ENCODE measurements around the gene SMARCB1. TPM values are rescaled to one million over a fixed set of nuclear protein-coding genes. Genes with fewer than 3 reads are reported as not detected.

SMARCB1 gene
- polyA plus RNA-seq, 1 donor (not counting 4 experiments of a cell fraction or from before 2014, with no cell fraction given) = 95.2 TPM

- Histone ChIP-seq H3K9me3 (ENCODE audit: control insufficient read depth, low read depth, low read length) (no peaks in the 10 kb centered on the region), H3K36me3 (ENCODE audit: control insufficient read depth in 2 of 2, extremely low read depth in 1 of 2, insufficient read depth in 2 of 2, low read length in 2 of 2) (no peaks in the 10 kb centered on the region), H2AFZ (ENCODE audit: control insufficient read depth, low read length) (no peak overlapping the region), H3K4me3 (ENCODE audit: control insufficient read depth in 2 of 3, extremely low read depth in 1 of 3, insufficient read depth in 2 of 3, low read depth in 1 of 3, low read length in 3 of 3) (no peak overlapping the region), H3K9ac (ENCODE audit: control insufficient read depth, extremely low read depth, insufficient read depth, low read length) (no peak overlapping the region), H3K4me2 (ENCODE audit: control insufficient read depth, extremely low read depth, insufficient read depth, low read depth, low read length) (no peak overlapping the region), H3K27me3 (ENCODE audit: control insufficient read depth, extremely low read depth, insufficient read depth, low read length) (no peaks in the 10 kb centered on the region), H3K4me1 (ENCODE audit: control insufficient read depth, extremely low read depth, insufficient read depth, low read length) (peaks cover 27% of the 10 kb centered on the region), H3K27ac (ENCODE audit: control insufficient read depth, insufficient read depth, low read length) (no peak overlapping the region), H3K9me1 (ENCODE audit: control insufficient read depth, extremely low read depth, insufficient read depth, low read length) (no peaks in the 10 kb centered on the region), H3K79me2 (ENCODE audit: control insufficient read depth, insufficient read depth, low read length) (peaks cover 12% of the 10 kb centered on the region), H4K20me1 (ENCODE audit: control insufficient read depth, extremely low read depth, insufficient read depth, low read length) (peaks cover 7% of the 10 kb centered on the region)
- DNase-seq (ENCODE audit: low read depth, low spot score) (no peak), FAIRE-seq (no peak)
- dilution Hi-C loops (cut with MboI; ENCODE audit: extremely low pct_ligation_motif_present, low sequenced_read_pairs) = no loop called here
- TF ChIP-seq EZH2 (IDR thresholded peaks at IDR 0.05; ENCODE audit: low read length) (no peak), CTCF (optimal IDR thresholded peaks at IDR 0.05 in 1 of 3, IDR thresholded peaks at IDR 0.05 in 1 of 3, conservative IDR thresholded peaks at IDR 0.05 in 1 of 3; ENCODE audit: extremely low read depth in 1 of 3, insufficient read depth in 2 of 3, low read length in 3 of 3) (no peak)
Observed at GRCh38 chr22:23783265-23784150, 3.3 kb upstream of the SMARCB1 start.

GRCh38 chr22:23784215-23784732 lies 2.5 kb upstream of the SMARCB1 start:
- H3K27ac ChIP-seq (ENCODE audit: control insufficient read depth, insufficient read depth, low read length) = no peak overlapping the region
- no peaks in the 10 kb centered on the region for H3K9me1 ChIP-seq (ENCODE audit: control insufficient read depth, extremely low read depth, insufficient read depth, low read length)
- peaks cover 27% of the 10 kb centered on the region for H3K4me1 ChIP-seq (ENCODE audit: control insufficient read depth, extremely low read depth, insufficient read depth, low read length)
- H3K79me2 ChIP-seq (ENCODE audit: control insufficient read depth, insufficient read depth, low read length) = peaks cover 20% of the 10 kb centered on the region
- dilution Hi-C loops (cut with MboI; ENCODE audit: extremely low pct_ligation_motif_present, low sequenced_read_pairs) = no loop called here
- DNase-seq (ENCODE audit: low read depth, low spot score) (no peak), FAIRE-seq (no peak)
- H3K27me3 ChIP-seq (ENCODE audit: control insufficient read depth, extremely low read depth, insufficient read depth, low read length) = no peaks in the 10 kb centered on the region
- H3K4me3 ChIP-seq (ENCODE audit: control insufficient read depth in 2 of 3, extremely low read depth in 1 of 3, insufficient read depth in 2 of 3, low read depth in 1 of 3, low read length in 3 of 3) = no peak overlapping the region
- no peaks in the 10 kb centered on the region for H3K9me3 ChIP-seq (ENCODE audit: control insufficient read depth, low read depth, low read length)
- no peak overlapping the region for H3K9ac ChIP-seq (ENCODE audit: control insufficient read depth, extremely low read depth, insufficient read depth, low read length)
- H3K36me3 ChIP-seq (ENCODE audit: control insufficient read depth in 2 of 2, extremely low read depth in 1 of 2, insufficient read depth in 2 of 2, low read length in 2 of 2) = no peaks in the 10 kb centered on the region
- H3K4me2 ChIP-seq (ENCODE audit: control insufficient read depth, extremely low read depth, insufficient read depth, low read depth, low read length) = no peak overlapping the region
- TF ChIP-seq CTCF (optimal IDR thresholded peaks at IDR 0.05 in 1 of 3, IDR thresholded peaks at IDR 0.05 in 1 of 3, conservative IDR thresholded peaks at IDR 0.05 in 1 of 3; ENCODE audit: extremely low read depth in 1 of 3, insufficient read depth in 2 of 3, low read length in 3 of 3) (no peak), EZH2 (IDR thresholded peaks at IDR 0.05; ENCODE audit: low read length) (no peak)
- peaks cover 9% of the 10 kb centered on the region for H4K20me1 ChIP-seq (ENCODE audit: control insufficient read depth, extremely low read depth, insufficient read depth, low read length)
- no peak overlapping the region for H2AFZ ChIP-seq (ENCODE audit: control insufficient read depth, low read length)

All from keratinocyte (primary cell).